Measurements from ENCODE around the gene RTTN. TPM values are rescaled to one million over a fixed set of nuclear protein-coding genes. Genes with fewer than 3 reads are reported as not detected.

Gene RTTN
- total and polyA plus RNA-seq, 2 donors from 2014 or later = 6.3 to 12.3 TPM

- H3K9me3 ChIP-seq (ENCODE audit: control insufficient read depth in 2 of 3, insufficient read depth in 1 of 3, low read length in 3 of 3) = no peaks in the 10 kb centered on the region
- peaks cover 0 to 4% (median 0%) of the 10 kb centered on the region in 3 donors for H3K36me3 ChIP-seq (ENCODE audit: control insufficient read depth in 2 of 3, insufficient read depth in 3 of 3, low read length in 3 of 3)
- no peaks in the 10 kb centered on the region for H3K27me3 ChIP-seq (ENCODE audit: control insufficient read depth, insufficient read depth, low read length)
- no peak for DNase-seq
- H3K9ac ChIP-seq (ENCODE audit: low read length in 3 of 3) = no peak overlapping the region
- no peaks in the 10 kb centered on the region for H3K4me1 ChIP-seq (ENCODE audit: control insufficient read depth in 2 of 3, insufficient read depth in 2 of 3, low read depth in 1 of 3, low read length in 3 of 3)
- H3K27ac ChIP-seq (ENCODE audit: low read depth in 2 of 2, low read length in 2 of 2) = no peak overlapping the region
- FAIRE-seq = no peak
- no peak overlapping the region for H3K4me3 ChIP-seq (ENCODE audit: low read length in 3 of 3)
- TF ChIP-seq CTCF (IDR thresholded peaks at IDR 0.05; ENCODE audit: borderline replicate concordance, extremely low read depth, insufficient read depth) = no peak
- intact Hi-C loops (cut with DNase I) = no loop called here
These were observed 168.6 kb downstream of the RTTN start for GRCh38 chr18:70036771-70037347.

GRCh38 chr18:70036168-70036567 is 169.3 kb downstream of the RTTN start:
- intact Hi-C loops (cut with DNase I) = no loop called here
- FAIRE-seq = no peak

GRCh38 chr18:70031221-70031620 is 174.3 kb downstream of the RTTN start:
- Histone ChIP-seq H3K27ac (ENCODE audit: low read depth in 2 of 2, low read length in 2 of 2) (no peak overlapping the region), H3K9ac (ENCODE audit: low read length in 3 of 3) (no peak overlapping the region), H3K4me1 (ENCODE audit: control insufficient read depth in 2 of 3, insufficient read depth in 2 of 3, low read depth in 1 of 3, low read length in 3 of 3) (no peaks in the 10 kb centered on the region), H3K4me3 (ENCODE audit: low read length in 3 of 3) (no peak overlapping the region), H3K27me3 (ENCODE audit: control insufficient read depth, insufficient read depth, low read length) (no peaks in the 10 kb centered on the region), H3K9me3 (ENCODE audit: control insufficient read depth in 2 of 3, insufficient read depth in 1 of 3, low read length in 3 of 3) (no peaks in the 10 kb centered on the region), H3K36me3 (ENCODE audit: control insufficient read depth in 2 of 3, insufficient read depth in 3 of 3, low read length in 3 of 3) (peaks cover 0 to 8% (median 2%) of the 10 kb centered on the region in 3 donors)
- TF ChIP-seq CTCF (IDR thresholded peaks at IDR 0.05; ENCODE audit: borderline replicate concordance, extremely low read depth, insufficient read depth) = no peak
- DNase-seq = no peak
- intact Hi-C loops (cut with DNase I) = no loop called here
- no peak for FAIRE-seq

More at GRCh38 chr18:70036168-70036567, 169.3 kb downstream of the RTTN start:
- Histone ChIP-seq H3K9ac (ENCODE audit: low read length in 3 of 3) (no peak overlapping the region), H3K4me3 (ENCODE audit: low read length in 3 of 3) (no peak overlapping the region), H3K36me3 (ENCODE audit: control insufficient read depth in 2 of 3, insufficient read depth in 3 of 3, low read length in 3 of 3) (peaks cover 0 to 5% (median 0%) of the 10 kb centered on the region in 3 donors), H3K27me3 (ENCODE audit: control insufficient read depth, insufficient read depth, low read length) (no peaks in the 10 kb centered on the region), H3K27ac (ENCODE audit: low read depth in 2 of 2, low read length in 2 of 2) (no peak overlapping the region), H3K4me1 (ENCODE audit: control insufficient read depth in 2 of 3, insufficient read depth in 2 of 3, low read depth in 1 of 3, low read length in 3 of 3) (no peaks in the 10 kb centered on the region), H3K9me3 (ENCODE audit: control insufficient read depth in 2 of 3, insufficient read depth in 1 of 3, low read length in 3 of 3) (no peaks in the 10 kb centered on the region)
- TF ChIP-seq CTCF (IDR thresholded peaks at IDR 0.05; ENCODE audit: borderline replicate concordance, extremely low read depth, insufficient read depth) = no peak
- DNase-seq = no peak

- H3K36me3 ChIP-seq (ENCODE audit: control insufficient read depth in 2 of 3, insufficient read depth in 3 of 3, low read length in 3 of 3) = peaks cover 0 to 8% (median 2%) of the 10 kb centered on the region in 3 donors
- no peaks in the 10 kb centered on the region for H3K9me3 ChIP-seq (ENCODE audit: control insufficient read depth in 2 of 3, insufficient read depth in 1 of 3, low read length in 3 of 3)
- DNase-seq (no peak), FAIRE-seq (no peak)
- H3K9ac ChIP-seq (ENCODE audit: low read length in 3 of 3) = no peak overlapping the region
- no peaks in the 10 kb centered on the region for H3K27me3 ChIP-seq (ENCODE audit: control insufficient read depth, insufficient read depth, low read length)
- no peak overlapping the region for H3K4me3 ChIP-seq (ENCODE audit: low read length in 3 of 3)
- intact Hi-C loops (cut with DNase I) = no loop called here
- H3K4me1 ChIP-seq (ENCODE audit: control insufficient read depth in 2 of 3, insufficient read depth in 2 of 3, low read depth in 1 of 3, low read length in 3 of 3) = no peaks in the 10 kb centered on the region
- no peak for TF ChIP-seq CTCF (IDR thresholded peaks at IDR 0.05; ENCODE audit: borderline replicate concordance, extremely low read depth, insufficient read depth)
- H3K27ac ChIP-seq (ENCODE audit: low read depth in 2 of 2, low read length in 2 of 2) = no peak overlapping the region
These were observed 174.8 kb downstream of the RTTN start for GRCh38 chr18:70030728-70031127.

Data from kidney (tissue), 14 donors.